ENCODE results near the gene SPPL2A.

SPPL2A gene

GRCh38 chr15:50790778-50791453 is 25.4 kb upstream of the SPPL2A start:
- H3K4me3 ChIP-seq (ENCODE audit: low read depth, low read length): no peak overlapping the region
- no peak for DNase-seq (ENCODE audit: low read depth)
- no peak for TF ChIP-seq CTCF (IDR thresholded peaks at IDR 0.05; ENCODE audit: low read depth, low read length, missing control alignments)

GRCh38 chr15:50786871-50787270 is 21.4 kb upstream of the SPPL2A start:
- no peak for TF ChIP-seq CTCF (IDR thresholded peaks at IDR 0.05; ENCODE audit: low read depth, low read length, missing control alignments)
- no peak for DNase-seq (ENCODE audit: low read depth)
- H3K4me3 ChIP-seq (ENCODE audit: low read depth, low read length): no peak overlapping the region

DNA sequence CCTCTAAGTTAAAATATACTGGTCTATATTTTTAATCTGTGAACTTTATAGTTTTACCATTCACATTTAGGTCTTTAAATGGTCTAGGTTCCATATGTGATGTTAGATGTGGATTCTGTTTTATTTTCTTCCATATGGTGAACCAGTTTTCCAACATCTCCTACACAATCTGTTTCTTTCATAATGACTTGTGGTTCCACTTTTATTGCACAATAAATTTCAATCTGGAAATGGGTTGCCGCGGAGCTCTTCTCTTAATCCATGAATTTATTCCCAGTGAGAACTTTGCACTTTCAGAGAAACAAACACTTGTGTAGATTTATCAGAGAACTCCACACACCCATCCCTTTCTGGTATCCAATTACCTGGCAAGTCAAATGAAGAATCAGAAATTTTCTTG is 20.9 kb upstream of the SPPL2A start:
- TF ChIP-seq CTCF (IDR thresholded peaks at IDR 0.05; ENCODE audit: low read depth, low read length, missing control alignments): no peak
- no peak for DNase-seq (ENCODE audit: low read depth)

DNA sequence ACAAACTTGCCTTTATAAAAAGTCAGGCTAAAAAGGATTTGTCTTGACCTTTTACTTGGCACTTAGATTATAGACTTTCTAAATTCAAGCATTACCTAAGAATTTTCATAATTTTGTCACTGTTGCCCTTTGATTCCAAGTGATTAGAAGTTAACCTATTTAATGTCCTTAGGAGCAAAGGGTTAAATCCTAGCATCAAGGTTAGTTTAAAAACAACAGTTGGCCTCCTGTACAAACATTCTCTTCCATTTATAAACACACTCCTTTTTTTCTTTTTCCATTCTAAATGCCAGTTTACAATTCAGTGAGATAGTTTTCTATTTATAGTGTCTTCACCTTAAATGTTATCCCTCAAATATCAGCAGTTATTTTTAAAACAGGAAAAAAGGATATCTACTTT is 18.4 kb upstream of the SPPL2A start:
- no peak for TF ChIP-seq CTCF (IDR thresholded peaks at IDR 0.05; ENCODE audit: low read depth, low read length, missing control alignments)
- no peak overlapping the region for H3K4me3 ChIP-seq (ENCODE audit: low read depth, low read length)
- DNase-seq (ENCODE audit: low read depth): no peak

More for the DNA sequence above, 20.9 kb upstream of the SPPL2A start:
- no peak overlapping the region for H3K4me3 ChIP-seq (ENCODE audit: low read depth, low read length)

- no peak for TF ChIP-seq CTCF (IDR thresholded peaks at IDR 0.05; ENCODE audit: low read depth, low read length, missing control alignments)
- no peak for DNase-seq (ENCODE audit: low read depth)
- no peak overlapping the region for H3K4me3 ChIP-seq (ENCODE audit: low read depth, low read length)
Observed at GRCh38 chr15:50783411-50783810, 17.9 kb upstream of the SPPL2A start.

GRCh38 chr15:50778086-50778485 is 12.6 kb upstream of the SPPL2A start:
- H3K4me3 ChIP-seq (ENCODE audit: low read depth, low read length): no peak overlapping the region
- no peak for DNase-seq (ENCODE audit: low read depth)
- no peak for TF ChIP-seq CTCF (IDR thresholded peaks at IDR 0.05; ENCODE audit: low read depth, low read length, missing control alignments)

- no peak for DNase-seq (ENCODE audit: low read depth)
- no peak overlapping the region for H3K4me3 ChIP-seq (ENCODE audit: low read depth, low read length)
- no peak for TF ChIP-seq CTCF (IDR thresholded peaks at IDR 0.05; ENCODE audit: low read depth, low read length, missing control alignments)
Observed at GRCh38 chr15:50777042-50777441, 11.5 kb upstream of the SPPL2A start.

Data from GM12864 (cell line).